H1 (cell line): Measurements from ENCODE around the gene POLD4. TPM values are rescaled to one million over a fixed set of nuclear protein-coding genes. Genes with fewer than 3 reads are reported as not detected.

Experiments used
- CBX5 ChIP-seq: fragments of 300-800, 300-1000 bp; sonication (generic); IDR thresholded peaks from 2 replicates; pipeline ENCODE4 v1.7.1; 2016; ENCODE audit warnings: antibody characterized with exemption, low read length, low read depth
- KDM1A ChIP-seq: fragments of 200-600, 300-600 bp; sonication (generic); IDR thresholded peaks from 2 replicates; pipeline ENCODE4 v1.7.1; 2016; ENCODE audit warnings: mild to moderate bottlenecking, low read length, borderline replicate concordance
- KDM4A ChIP-seq: IDR thresholded peaks from one replicate; pipeline ENCODE4 v1.7.1; 2012; ENCODE audit warnings: low read depth, mild to moderate bottlenecking, moderate library complexity, low read length, inconsistent platforms; ENCODE audit not compliant: severe bottlenecking
- POLR2A ChIP-seq, 2 experiments: IDR thresholded peaks; 1 replicate in 1 of 2; 2 replicates in 1 of 2; pipeline ENCODE4 v1.6.1; 2011; ENCODE audit warnings: low read depth in 2 of 2, low read length in 2 of 2, mild to moderate bottlenecking in 2 of 2; ENCODE audit errors: control extremely low read depth in 1 of 2
- SP1 ChIP-seq: IDR thresholded peaks from 2 replicates; pipeline ENCODE4 v1.6.1; 2011; ENCODE audit warnings: low read depth, low read length
- polyA plus RNA-seq, 7 experiments: library from polyadenylated mRNA; depleted of rRNA in 3 of 7; stranded (reverse) in 5 of 7; unstranded in 2 of 7; fragments of >200 nt in 5 of 7; fragments of 200-250 nt in 2 of 7; gene quantifications; 1 replicate in 5 of 7; 2 replicates in 1 of 7; 4 replicates in 1 of 7; pipeline versions ENCODE4 v1.2.1 to v1.2.3, GENCODE V29; 2011 to 2013; ENCODE audit warnings: missing spikeins in 2 of 7, mixed read lengths in 2 of 7
- total RNA-seq: library from RNA; stranded (reverse); fragmentation: NEBNext Ultra II Directional; extraction: Animal tissue kit (Norgen Biotek cat#: 25700); gene quantifications from 2 replicates; pipeline ENCODE4 v1.2.1, GENCODE V29; 2021

The POLD4 gene
- total and polyA plus RNA-seq, 2 of the 8 experiments (the other 6 are each of a cell fraction or from before 2014, with no cell fraction given), result 21.2 to 46.7 TPM

DNA sequence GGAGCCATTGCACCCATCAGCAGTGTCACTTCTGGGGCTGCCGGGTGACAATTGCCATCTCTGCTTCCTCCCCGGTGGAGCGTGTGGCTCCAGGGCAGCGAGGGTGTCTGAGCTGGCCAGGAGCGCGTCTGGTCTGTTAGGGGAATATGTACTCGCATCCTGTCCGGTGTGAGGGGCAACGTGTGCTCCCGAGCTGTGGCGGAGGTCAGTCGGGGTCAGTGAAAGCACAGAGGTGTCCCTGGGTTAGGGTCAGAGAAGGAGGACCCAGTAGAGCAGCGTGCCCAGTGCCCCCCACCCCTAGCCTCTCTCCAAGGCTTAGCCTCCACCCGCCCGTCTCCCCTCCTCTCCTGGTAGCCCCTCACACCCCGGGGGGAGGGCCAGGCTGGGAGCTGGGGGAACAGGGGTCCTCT, 18.6 kb upstream of the POLD4 start (continued):
- TF ChIP-seq CBX5 (no peak), POLR2A (IDR thresholded peaks at IDR 0.05; ENCODE audit: control extremely low read depth in 1 of 2, low read depth in 2 of 2, low read length in 2 of 2) (no peak), KDM1A (no peak), KDM4A (no peak), SP1 (no peak)
